MM.1S (cell line): ENCODE data around the gene FRYL.

ENCODE experiments used
- DNase-seq: peaks from one replicate; pipeline ENCODE4 v3.0.0-alpha.2; 2015
- H2AFZ ChIP-seq: fragments of 300-600 bp; sonication (generic); 2 replicates; pipeline ENCODE4 v1.6.0; 2016; ENCODE audit warnings: antibody characterized with exemption, low read length
- H3F3A ChIP-seq: fragments of 300-600 bp; sonication (generic); 2 replicates; pipeline ENCODE4 v1.6.1; 2016; ENCODE audit warnings: mild to moderate bottlenecking, antibody characterized with exemption, low read length, moderate library complexity, mixed read lengths; ENCODE audit not compliant: insufficient read depth
- H3K27ac ChIP-seq: fragments of 300-600 bp; sonication (generic); 2 replicates; pipeline ENCODE4 v1.5.1; 2016; ENCODE audit warnings: mild to moderate bottlenecking, low read length
- H3K27me3 ChIP-seq: fragments of 300-600 bp; sonication (generic); replicated peaks from 2 replicates; pipeline ENCODE4 v1.6.0; 2016; ENCODE audit warnings: low read length; ENCODE audit not compliant: insufficient read depth
- H3K36me3 ChIP-seq: fragments of 300-600 bp; sonication (generic); replicated peaks from 2 replicates; pipeline ENCODE4 v1.6.1; 2016; ENCODE audit warnings: mild to moderate bottlenecking, low read length, mixed read lengths; ENCODE audit not compliant: insufficient read depth
- H3K4me1 ChIP-seq: fragments of 300-600 bp; sonication (generic); 2 replicates; pipeline ENCODE4 v1.6.1; 2016; ENCODE audit warnings: low read length, mixed read lengths
- H3K4me2 ChIP-seq: fragments of 300-600 bp; sonication (generic); 2 replicates; pipeline ENCODE4 v1.6.0; 2016; ENCODE audit warnings: low read depth, low read length
- H3K4me3 ChIP-seq: fragments of 300-600 bp; sonication (generic); 2 replicates; pipeline ENCODE4 v1.5.1; 2016; ENCODE audit warnings: low read length, mixed read lengths
- H3K79me2 ChIP-seq: fragments of 300-600 bp; sonication (generic); 2 replicates; pipeline ENCODE4 v1.6.1; 2016; ENCODE audit warnings: mixed run types, low read length, mixed read lengths
- H3K9ac ChIP-seq: fragments of 300-600 bp; sonication (generic); 2 replicates; pipeline ENCODE4 v1.6.1; 2016; ENCODE audit warnings: low read length, mixed read lengths
- H3K9me2 ChIP-seq: fragments of 300-600 bp; sonication (generic); replicated peaks from 2 replicates; pipeline ENCODE4 v1.6.1; 2016; ENCODE audit warnings: mild to moderate bottlenecking, low read length, mixed read lengths; ENCODE audit not compliant: insufficient read depth
- H3K9me3 ChIP-seq: fragments of 300-600 bp; sonication (generic); replicated peaks from 2 replicates; pipeline ENCODE4 v1.6.1; 2016; ENCODE audit warnings: mild to moderate bottlenecking, low read length, mixed read lengths; ENCODE audit not compliant: insufficient read depth
- H4K20me1 ChIP-seq: fragments of 300-600 bp; sonication (generic); 2 replicates; pipeline ENCODE4 v1.6.1; 2016; ENCODE audit warnings: mild to moderate bottlenecking, low read length, moderate library complexity, mixed read lengths; ENCODE audit not compliant: insufficient read depth
- CTCF ChIP-seq: fragments of 300-600 bp; sonication (generic); IDR thresholded peaks from 2 replicates; pipeline ENCODE4 v1.5.1; 2016; ENCODE audit warnings: antibody characterized with exemption, low read length, mixed read lengths
- EZH2 ChIP-seq: fragments of 300-600 bp; sonication (generic); optimal IDR thresholded peaks from 2 replicates; pipeline ENCODE3; 2017; ENCODE audit warnings: low read depth, mild to moderate bottlenecking, antibody characterized with exemption, low read length, mixed read lengths
- EZH2phosphoT487 ChIP-seq: fragments of 300-600 bp; sonication (generic); IDR thresholded peaks from 2 replicates; pipeline ENCODE4 v1.6.1; 2018; ENCODE audit warnings: antibody characterized with exemption, low read length

Gene FRYL

DNA sequence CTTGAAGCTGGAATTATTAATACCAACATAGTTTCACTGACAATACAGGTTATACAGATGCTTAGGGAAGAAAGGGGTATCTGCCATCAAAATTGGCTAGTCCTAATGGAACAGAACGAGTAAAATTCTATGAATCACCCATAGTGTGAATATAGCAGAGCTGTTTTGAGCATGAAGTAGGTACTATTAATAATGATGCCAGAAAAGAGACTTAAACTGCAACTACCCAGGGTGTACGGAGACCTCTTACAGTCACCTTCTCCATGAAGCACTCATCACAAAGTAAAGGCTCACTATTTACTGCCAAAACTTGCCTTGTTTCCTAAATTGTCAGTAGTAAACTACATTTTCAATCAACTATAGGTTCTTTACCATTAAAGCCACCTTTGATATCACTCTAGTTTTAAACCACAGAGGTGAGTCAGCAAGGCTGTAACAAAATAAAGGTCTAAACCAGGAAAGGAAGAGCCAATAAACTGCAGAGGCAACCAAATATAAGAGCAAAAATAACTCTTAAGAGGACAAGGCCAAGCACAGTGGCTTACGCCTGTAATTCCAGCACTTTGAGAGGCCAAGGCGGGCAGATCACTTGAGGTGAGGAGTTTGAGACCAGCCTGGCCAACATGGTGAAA, 114.4 kb downstream of the FRYL start:
- Histone ChIP-seq H3K4me3 (no peak overlapping the region), H3K9me2 (no peaks in the 10 kb centered on the region; the same call in 1 of the 2 replicates), H3K79me2 (peaks cover 44% of the 10 kb centered on the region), H3K36me3 (no peaks in the 10 kb centered on the region), H2AFZ (no peak overlapping the region), H3K27me3 (no peaks in the 10 kb centered on the region), H4K20me1 (no peaks in the 10 kb centered on the region), H3K4me1 (0 out of 2 replicates have a peak, but pooled peaks cover 5% of the 10 kb centered on the region), H3K9me3 (no peaks in the 10 kb centered on the region), H3F3A (no peaks in the 10 kb centered on the region), H3K4me2 (no peak overlapping the region), H3K9ac (no peak overlapping the region), H3K27ac (no peak overlapping the region)
- TF ChIP-seq EZH2phosphoT487 (no peak), CTCF (no peak), EZH2 (no peak)
- peak; percentile 23 for DNase-seq

GRCh38 chr4:48664938-48665337, 115.1 kb downstream of the FRYL start:
- no peak overlapping the region for H3K9ac ChIP-seq
- no peaks in the 10 kb centered on the region for H3K9me3 ChIP-seq
- no peaks in the 10 kb centered on the region; the same call in 1 of the 2 replicates for H3K9me2 ChIP-seq
- no peak overlapping the region for H3K4me2 ChIP-seq
- peaks cover 42% of the 10 kb centered on the region for H3K79me2 ChIP-seq
- no peak overlapping the region for H3K27ac ChIP-seq
- H3F3A ChIP-seq: no peaks in the 10 kb centered on the region
- no peak overlapping the region for H3K4me3 ChIP-seq
- 0 out of 2 replicates have a peak, but pooled peaks cover 5% of the 10 kb centered on the region for H3K4me1 ChIP-seq
- H2AFZ ChIP-seq: no peak overlapping the region
- no peaks in the 10 kb centered on the region for H3K36me3 ChIP-seq
- H3K27me3 ChIP-seq: no peaks in the 10 kb centered on the region
- TF ChIP-seq CTCF (no peak), EZH2phosphoT487 (no peak), EZH2 (no peak)
- no peak for DNase-seq
- H4K20me1 ChIP-seq: no peaks in the 10 kb centered on the region

DNA sequence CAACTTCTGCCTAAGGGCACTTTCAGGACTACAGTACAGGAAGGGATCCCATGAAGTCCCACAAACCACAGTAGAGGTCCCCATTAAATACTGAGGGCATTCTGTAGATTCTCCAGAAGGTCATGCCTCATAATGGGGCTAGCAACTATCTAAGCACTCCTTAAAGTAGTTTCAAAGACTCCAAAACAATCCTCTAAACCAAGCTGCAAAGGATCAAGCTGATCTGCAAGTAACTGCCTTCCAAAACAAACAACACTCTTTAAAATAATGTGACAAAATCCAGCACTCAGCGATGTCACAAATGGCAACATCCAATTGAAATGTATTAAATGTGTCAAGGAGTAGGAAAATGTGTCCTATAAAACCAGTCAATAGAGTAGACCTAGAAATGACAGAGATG, 118.7 kb downstream of the FRYL start:
- Histone ChIP-seq H3K9ac (no peak overlapping the region), H3F3A (no peaks in the 10 kb centered on the region), H3K36me3 (no peaks in the 10 kb centered on the region), H3K4me2 (no peak overlapping the region), H3K79me2 (peaks cover 35% of the 10 kb centered on the region), H3K27ac (no peak overlapping the region), H4K20me1 (no peaks in the 10 kb centered on the region), H3K4me1 (0 out of 2 replicates have a peak, but pooled peaks cover 5% of the 10 kb centered on the region), H3K9me2 (no peaks in the 10 kb centered on the region; the same call in 1 of the 2 replicates), H3K4me3 (no peak overlapping the region), H3K27me3 (no peaks in the 10 kb centered on the region), H2AFZ (no peak overlapping the region), H3K9me3 (no peaks in the 10 kb centered on the region)
- no peak for DNase-seq
- TF ChIP-seq EZH2phosphoT487 (no peak), EZH2 (no peak), CTCF (no peak)
